Measurements from ENCODE around the gene PPP1CA. TPM values are rescaled to one million over a fixed set of nuclear protein-coding genes. Genes with fewer than 3 reads are reported as not detected.

The PPP1CA gene
- total and polyA plus RNA-seq, 2 donors (not counting 1 experiment from before 2014, with no cell fraction given), result 218 to 251 TPM

DNA sequence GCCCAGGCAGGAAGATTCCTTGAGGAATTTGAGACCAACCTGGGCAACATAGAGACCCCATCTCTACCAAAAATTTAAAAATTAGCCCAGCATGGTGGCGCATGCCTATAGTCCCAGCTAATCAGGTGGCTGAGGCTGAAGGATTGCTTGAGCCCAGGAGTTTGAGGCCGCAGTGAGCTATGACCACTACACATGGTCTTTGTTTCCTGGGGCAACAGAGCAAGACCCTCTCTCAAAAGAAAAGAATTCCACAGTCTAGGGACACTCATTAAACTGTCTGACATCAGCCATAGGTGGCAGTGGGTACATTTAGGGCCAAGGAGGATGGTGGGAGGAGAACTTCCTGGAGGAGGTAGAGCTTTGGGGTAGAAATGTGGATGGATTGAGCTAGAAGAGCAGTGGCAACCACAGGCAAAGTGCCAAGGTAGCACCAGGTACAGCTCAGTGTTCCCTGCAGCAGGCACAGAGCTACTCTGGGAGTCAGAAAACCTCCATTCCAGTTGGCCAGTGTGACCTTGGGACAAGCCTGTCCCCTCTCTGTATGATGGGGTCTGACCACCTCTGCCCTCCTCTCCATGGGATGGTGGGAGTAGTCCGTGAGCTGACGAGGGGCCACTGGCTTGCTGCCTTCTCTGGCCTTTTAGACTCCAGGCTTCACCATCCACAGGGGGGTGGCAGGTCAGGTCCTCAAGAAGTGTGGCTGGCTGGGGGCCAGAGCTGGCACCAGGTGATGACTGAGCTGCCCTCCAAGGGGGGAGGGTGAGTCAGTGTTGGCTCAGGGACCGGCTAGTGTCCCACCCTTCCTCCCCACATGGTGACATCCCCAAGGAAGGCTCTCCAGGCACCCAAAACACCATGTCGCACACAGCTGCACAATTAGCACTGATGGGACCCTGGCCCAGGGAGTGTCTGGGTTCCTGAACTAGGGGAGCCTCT, 24.5 kb downstream of the PPP1CA start:
- H3K36me3 ChIP-seq (replicated peaks in 1 of 2; ENCODE audit: control extremely low read depth in 1 of 2, control insufficient read depth in 1 of 2, extremely low read depth in 1 of 2, insufficient read depth in 2 of 2, low read length in 1 of 2), result no peaks in the 10 kb centered on the region
- TF ChIP-seq, protein P1, sequence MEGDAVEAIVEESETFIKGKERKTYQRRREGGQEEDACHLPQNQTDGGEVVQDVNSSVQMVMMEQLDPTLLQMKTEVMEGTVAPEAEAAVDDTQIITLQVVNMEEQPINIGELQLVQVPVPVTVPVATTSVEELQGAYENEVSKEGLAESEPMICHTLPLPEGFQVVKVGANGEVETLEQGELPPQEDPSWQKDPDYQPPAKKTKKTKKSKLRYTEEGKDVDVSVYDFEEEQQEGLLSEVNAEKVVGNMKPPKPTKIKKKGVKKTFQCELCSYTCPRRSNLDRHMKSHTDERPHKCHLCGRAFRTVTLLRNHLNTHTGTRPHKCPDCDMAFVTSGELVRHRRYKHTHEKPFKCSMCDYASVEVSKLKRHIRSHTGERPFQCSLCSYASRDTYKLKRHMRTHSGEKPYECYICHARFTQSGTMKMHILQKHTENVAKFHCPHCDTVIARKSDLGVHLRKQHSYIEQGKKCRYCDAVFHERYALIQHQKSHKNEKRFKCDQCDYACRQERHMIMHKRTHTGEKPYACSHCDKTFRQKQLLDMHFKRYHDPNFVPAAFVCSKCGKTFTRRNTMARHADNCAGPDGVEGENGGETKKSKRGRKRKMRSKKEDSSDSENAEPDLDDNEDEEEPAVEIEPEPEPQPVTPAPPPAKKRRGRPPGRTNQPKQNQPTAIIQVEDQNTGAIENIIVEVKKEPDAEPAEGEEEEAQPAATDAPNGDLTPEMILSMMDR (IDR thresholded peaks at IDR 0.05), result no peak
- no peak for TF ChIP-seq EZH2 (IDR thresholded peaks at IDR 0.05; ENCODE audit: borderline replicate concordance, insufficient read depth, low read depth, low read length, poor library complexity, severe bottlenecking)
- Mint-ChIP-seq H3K27ac (peak overlapping the region; percentile 64), H3K27me3 (no peaks in the 10 kb centered on the region), H3K9me3 (ENCODE audit: insufficient read depth) (no peaks in the 10 kb centered on the region), H3K4me1 (peaks cover 35% of the 10 kb centered on the region), H3K4me3 (no peak overlapping the region)
- H3K9ac ChIP-seq (ENCODE audit: low read length), result no peak overlapping the region
- peaks cover 11% of the 10 kb centered on the region for H3K79me2 ChIP-seq (ENCODE audit: control insufficient read depth, insufficient read depth, low read length)
- ChIA-PET POLR2A (interaction anchor here (0.8 to 14.2 kb wide), 5 partner anchors 15 to 100 kb away, joined by 3 to 323 read pairs (median 3); partner anchors contain the start of gene POLD4), CTCF (interaction anchor here (1.0 to 42.2 kb wide), 4 partner anchors 9 to 115 kb away, joined by 3 to 2379 read pairs (median 13); partner anchors contain the start of genes CLCF1 and POLD4)
- no peak overlapping the region for H3K4me3 ChIP-seq (ENCODE audit: control extremely low read depth in 1 of 5, extremely low read depth in 1 of 5, insufficient read depth in 1 of 5, low read depth in 2 of 5, low read length in 4 of 5)
- H4K20me1 ChIP-seq (ENCODE audit: control insufficient read depth, insufficient read depth, low read length, poor library complexity, severe bottlenecking), result peaks cover 2% of the 10 kb centered on the region
- H3K9me3 ChIP-seq (ENCODE audit: control extremely low read depth in 1 of 3, control insufficient read depth in 2 of 3, insufficient read depth in 1 of 3, low read length in 2 of 3), result no peaks in the 10 kb centered on the region
- H3K4me2 ChIP-seq (replicated peaks; ENCODE audit: low read depth, low read length, poor library complexity, severe bottlenecking), result no peak overlapping the region
- no peak for ATAC-seq (ENCODE audit: low read depth)
- 100% methylated on average over 1 of the region's 6 CpGs for WGBS (ENCODE audit: insufficient coverage)
- H3K4me1 ChIP-seq (ENCODE audit: control insufficient read depth in 2 of 2, insufficient read depth in 2 of 2, low read length in 2 of 2), result peaks cover 29 to 36% of the 10 kb centered on the region in 2 donors
- DNase-seq, result no peak
- no peaks in the 10 kb centered on the region for H3K27me3 ChIP-seq (replicated peaks in 1 of 4; ENCODE audit: control extremely low read depth in 1 of 4, control insufficient read depth in 3 of 4, insufficient read depth in 4 of 4, low read length in 3 of 4)
- intact Hi-C loops (cut with micrococcal nuclease), result no loop called here
- no peak overlapping the region for H2AFZ ChIP-seq (ENCODE audit: insufficient read depth, low read depth, low read length, poor library complexity, severe bottlenecking)
- peak overlapping the region in 1 of 2 donors; percentile 6 for H3K27ac ChIP-seq (ENCODE audit: low read length in 2 of 2)

All from B cell (primary cell).